Measurements from ENCODE around the gene GRIK5.

GRCh38 chr19:42096255-42096837 lies 26.3 kb upstream of the GRIK5 start:
- TF ChIP-seq, protein P1, sequence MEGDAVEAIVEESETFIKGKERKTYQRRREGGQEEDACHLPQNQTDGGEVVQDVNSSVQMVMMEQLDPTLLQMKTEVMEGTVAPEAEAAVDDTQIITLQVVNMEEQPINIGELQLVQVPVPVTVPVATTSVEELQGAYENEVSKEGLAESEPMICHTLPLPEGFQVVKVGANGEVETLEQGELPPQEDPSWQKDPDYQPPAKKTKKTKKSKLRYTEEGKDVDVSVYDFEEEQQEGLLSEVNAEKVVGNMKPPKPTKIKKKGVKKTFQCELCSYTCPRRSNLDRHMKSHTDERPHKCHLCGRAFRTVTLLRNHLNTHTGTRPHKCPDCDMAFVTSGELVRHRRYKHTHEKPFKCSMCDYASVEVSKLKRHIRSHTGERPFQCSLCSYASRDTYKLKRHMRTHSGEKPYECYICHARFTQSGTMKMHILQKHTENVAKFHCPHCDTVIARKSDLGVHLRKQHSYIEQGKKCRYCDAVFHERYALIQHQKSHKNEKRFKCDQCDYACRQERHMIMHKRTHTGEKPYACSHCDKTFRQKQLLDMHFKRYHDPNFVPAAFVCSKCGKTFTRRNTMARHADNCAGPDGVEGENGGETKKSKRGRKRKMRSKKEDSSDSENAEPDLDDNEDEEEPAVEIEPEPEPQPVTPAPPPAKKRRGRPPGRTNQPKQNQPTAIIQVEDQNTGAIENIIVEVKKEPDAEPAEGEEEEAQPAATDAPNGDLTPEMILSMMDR (IDR thresholded peaks at IDR 0.05) = no peak
- no peak for TF ChIP-seq POLR2A (IDR thresholded peaks at IDR 0.05)
